K562 (cell line): ENCODE data around the gene PARP9.

Experiments used
- ARID1B ChIP-seq: fragments of 450-650 bp; IDR thresholded peaks from 2 replicates; pipeline ENCODE4 v1.6.1; 2016; ENCODE audit warnings: antibody characterized with exemption, mild to moderate bottlenecking, inconsistent platforms
- CREB3L1 ChIP-seq: fragments of 450-650 bp; IDR thresholded peaks from 2 replicates; pipeline ENCODE4 v1.6.1; 2014; ENCODE audit warnings: low read depth, mild to moderate bottlenecking, moderate library complexity, borderline replicate concordance
- E2F6 ChIP-seq, 2 experiments: IDR thresholded peaks; 2 replicates each; pipeline ENCODE4 v1.6.1; 2011; ENCODE audit warnings: borderline replicate concordance in 1 of 2, control low read depth in 1 of 2, low read depth in 1 of 2, low read length in 1 of 2, mild to moderate bottlenecking in 1 of 2, mixed read lengths in 1 of 2, moderate library complexity in 1 of 2; ENCODE audit not compliant: insufficient read depth in 1 of 2, insufficient read length in 1 of 2, poor library complexity in 1 of 2, severe bottlenecking in 1 of 2; ENCODE audit errors: extremely low read depth in 1 of 2
- FOS ChIP-seq: IDR thresholded peaks from 3 replicates; pipeline ENCODE4 v1.6.1; 2011; ENCODE audit not compliant: insufficient read length; ENCODE audit errors: extremely low read depth
- FOXM1 ChIP-seq, 2 experiments: fragments of 450-650 bp in 1 of 2; sonication (generic) in 1 of 2; formaldehyde crosslinking in 1 of 2; IDR thresholded peaks; 2 replicates each; pipeline versions ENCODE4 v1.6.1 to v1.9.0; 2017 to 2022; ENCODE audit warnings: low read depth in 2 of 2, mild to moderate bottlenecking in 2 of 2, missing genetic modification reagents in 1 of 2, moderate library complexity in 1 of 2
- LEF1 ChIP-seq: fragments of 450-650 bp; IDR thresholded peaks from 2 replicates; pipeline ENCODE4 v1.6.1; 2016; ENCODE audit warnings: mild to moderate bottlenecking
- MEIS2 ChIP-seq: fragments of 450-650 bp; IDR thresholded peaks from 2 replicates; pipeline ENCODE4 v1.6.1; 2014; ENCODE audit warnings: mild to moderate bottlenecking; ENCODE audit not compliant: partially characterized antibody
- POLR2A ChIP-seq: fragments of 450-650 bp; conservative IDR thresholded peaks from 2 replicates; pipeline ENCODE4 v1.6.1; 2016
- TCF3 ChIP-seq: sonication (generic); formaldehyde crosslinking; IDR thresholded peaks from 2 replicates; pipeline ENCODE4 v1.4.0; 2020; ENCODE audit warnings: mild to moderate bottlenecking, missing genetic modification reagents
- ZKSCAN1 ChIP-seq: fragments of 150-350 bp; IDR thresholded peaks from 2 replicates; pipeline ENCODE4 v1.6.1; 2016; ENCODE audit warnings: low read depth, low read length
- TF ChIP-seq, protein P1 (sequence below): fragments of 450-650 bp; IDR thresholded peaks from 2 replicates; pipeline ENCODE4 v1.6.1; 2016

GRCh38 chr3:122572940-122573412, 8.9 kb upstream of the PARP9 start:
- TF ChIP-seq TCF3 (CRISPR knock-in tag) (no peak), E2F6 (IDR thresholded peaks at IDR 0.05; ENCODE audit: borderline replicate concordance in 1 of 2, extremely low read depth in 1 of 2, insufficient read depth in 1 of 2, insufficient read length in 1 of 2, low read depth in 1 of 2, low read length in 1 of 2, poor library complexity in 1 of 2, severe bottlenecking in 1 of 2) (no peak), FOS (no peak), ARID1B (no peak), POLR2A (no peak), LEF1 (no peak), MEIS2 (no peak), CREB3L1 (no peak), ZKSCAN1 (no peak), FOXM1 (IDR thresholded peaks at IDR 0.05; ENCODE audit: low read depth) (no peak), FOXM1 (CRISPR knock-in tag; IDR thresholded peaks at IDR 0.05; ENCODE audit: low read depth) (no peak)
- TF ChIP-seq, protein P1, sequence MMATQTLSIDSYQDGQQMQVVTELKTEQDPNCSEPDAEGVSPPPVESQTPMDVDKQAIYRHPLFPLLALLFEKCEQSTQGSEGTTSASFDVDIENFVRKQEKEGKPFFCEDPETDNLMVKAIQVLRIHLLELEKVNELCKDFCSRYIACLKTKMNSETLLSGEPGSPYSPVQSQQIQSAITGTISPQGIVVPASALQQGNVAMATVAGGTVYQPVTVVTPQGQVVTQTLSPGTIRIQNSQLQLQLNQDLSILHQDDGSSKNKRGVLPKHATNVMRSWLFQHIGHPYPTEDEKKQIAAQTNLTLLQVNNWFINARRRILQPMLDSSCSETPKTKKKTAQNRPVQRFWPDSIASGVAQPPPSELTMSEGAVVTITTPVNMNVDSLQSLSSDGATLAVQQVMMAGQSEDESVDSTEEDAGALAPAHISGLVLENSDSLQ: no peak
